Mesothelial cell of epicardium (in vitro differentiated cells): ENCODE results near the gene MAPK13. TPM values are rescaled to one million over a fixed set of nuclear protein-coding genes. Genes with fewer than 3 reads are reported as not detected.
"Not testable (repeated sequence)": the region's sequence is repeated elsewhere in the genome, so short reads cannot be mapped to it uniquely, and the experiment has no call there.

Source experiments
- DNase-seq, 2 experiments: peaks; one replicate each; pipeline ENCODE4 v3.0.0; 2021; ENCODE audit warnings: low spot score in 2 of 2; ENCODE audit not compliant: unreplicated experiment in 2 of 2
- H3K27ac Mint-ChIP-seq: 2 replicates; pipeline ENCODE4 v1.8.0; 2021; ENCODE audit warnings: mixed read lengths
- H3K27me3 Mint-ChIP-seq: 2 replicates; pipeline ENCODE4 v1.8.0; 2021; ENCODE audit warnings: low read depth, mixed read lengths
- H3K36me3 Mint-ChIP-seq: 2 replicates; pipeline ENCODE4 v1.8.0; 2021; ENCODE audit warnings: mixed read lengths
- H3K4me1 Mint-ChIP-seq: 2 replicates; pipeline ENCODE4 v1.8.0; 2021; ENCODE audit warnings: mixed read lengths
- H3K4me3 Mint-ChIP-seq: 2 replicates; pipeline ENCODE4 v1.8.0; 2021; ENCODE audit warnings: mild to moderate bottlenecking, moderate library complexity, mixed read lengths
- H3K9me3 Mint-ChIP-seq: 2 replicates; pipeline ENCODE4 v1.8.0; 2021; ENCODE audit warnings: mixed read lengths
- total RNA-seq: library from RNA; stranded (reverse); gene quantifications from 3 replicates; pipeline ENCODE4 v1.2.1, GENCODE V29; 2021
- TF ChIP-seq, protein P1 (sequence below): fragments of 200-600 bp; sonication (generic); IDR thresholded peaks from one replicate; pipeline ENCODE4 v1.5.0; 2021; ENCODE audit warnings: antibody characterized with exemption; ENCODE audit not compliant: unreplicated experiment

Gene MAPK13
- total RNA-seq, 1 donor from 2014 or later: 20.6 TPM

DNA sequence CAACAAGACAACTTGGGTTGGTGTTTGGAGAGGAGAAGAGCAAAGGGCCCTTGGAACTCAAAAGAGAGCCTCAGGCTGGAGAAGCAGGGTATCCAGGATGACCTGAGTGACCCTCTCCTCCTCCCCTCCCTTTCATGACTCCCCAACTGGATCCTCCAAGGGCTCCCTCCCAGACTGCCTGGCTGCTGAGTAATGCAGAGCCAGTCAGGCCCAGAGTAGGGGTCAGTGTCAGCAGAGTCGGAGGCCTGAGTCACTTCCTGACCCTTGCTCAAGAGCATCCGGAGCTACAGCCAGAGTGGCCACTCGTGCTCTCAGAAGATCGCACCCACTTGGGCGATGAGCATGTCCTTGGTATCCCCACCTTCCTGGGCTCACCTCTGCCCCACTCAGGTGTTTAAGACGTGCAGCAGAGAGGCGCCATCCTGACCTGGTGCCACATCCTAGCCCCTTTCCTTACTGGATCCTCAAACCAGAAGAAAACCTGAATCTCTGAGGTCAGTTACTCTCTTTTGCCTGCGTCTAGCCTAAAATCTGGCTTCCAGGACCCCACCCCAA lies 2.8 kb upstream of the MAPK13 start:
- DNase-seq: no peak
- TF ChIP-seq, protein P1, sequence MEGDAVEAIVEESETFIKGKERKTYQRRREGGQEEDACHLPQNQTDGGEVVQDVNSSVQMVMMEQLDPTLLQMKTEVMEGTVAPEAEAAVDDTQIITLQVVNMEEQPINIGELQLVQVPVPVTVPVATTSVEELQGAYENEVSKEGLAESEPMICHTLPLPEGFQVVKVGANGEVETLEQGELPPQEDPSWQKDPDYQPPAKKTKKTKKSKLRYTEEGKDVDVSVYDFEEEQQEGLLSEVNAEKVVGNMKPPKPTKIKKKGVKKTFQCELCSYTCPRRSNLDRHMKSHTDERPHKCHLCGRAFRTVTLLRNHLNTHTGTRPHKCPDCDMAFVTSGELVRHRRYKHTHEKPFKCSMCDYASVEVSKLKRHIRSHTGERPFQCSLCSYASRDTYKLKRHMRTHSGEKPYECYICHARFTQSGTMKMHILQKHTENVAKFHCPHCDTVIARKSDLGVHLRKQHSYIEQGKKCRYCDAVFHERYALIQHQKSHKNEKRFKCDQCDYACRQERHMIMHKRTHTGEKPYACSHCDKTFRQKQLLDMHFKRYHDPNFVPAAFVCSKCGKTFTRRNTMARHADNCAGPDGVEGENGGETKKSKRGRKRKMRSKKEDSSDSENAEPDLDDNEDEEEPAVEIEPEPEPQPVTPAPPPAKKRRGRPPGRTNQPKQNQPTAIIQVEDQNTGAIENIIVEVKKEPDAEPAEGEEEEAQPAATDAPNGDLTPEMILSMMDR: no peak
- Mint-ChIP-seq H3K36me3 (no peaks in the 10 kb centered on the region), H3K9me3 (no peaks in the 10 kb centered on the region), H3K27me3 (peaks cover 4% of the 10 kb centered on the region), H3K27ac (no peak overlapping the region), H3K4me3 (no peak overlapping the region), H3K4me1 (peaks cover 22% of the 10 kb centered on the region)

DNA sequence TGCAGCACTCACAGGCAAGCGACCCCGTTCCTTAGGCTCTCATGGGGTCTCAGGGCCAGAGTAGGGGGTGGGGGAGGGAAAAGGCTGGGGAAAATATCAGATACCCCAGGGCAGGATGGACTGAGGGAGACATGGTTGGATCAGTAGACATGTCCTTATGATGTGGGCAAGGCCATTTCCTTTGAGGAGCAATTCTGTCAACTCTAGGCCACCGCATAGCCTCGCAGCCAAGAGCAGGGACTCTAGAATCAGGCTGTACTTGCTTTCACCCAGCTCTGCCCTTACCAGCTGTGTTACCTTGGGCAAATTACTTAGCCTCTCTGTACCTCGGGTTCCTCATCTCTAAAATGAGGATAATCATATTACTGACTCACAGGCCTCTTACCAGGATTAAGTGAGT lies 2.2 kb upstream of the MAPK13 start:
- Mint-ChIP-seq H3K9me3 (no peaks in the 10 kb centered on the region), H3K27me3 (peaks cover 4% of the 10 kb centered on the region), H3K27ac (no peak overlapping the region), H3K4me3 (no peak overlapping the region), H3K36me3 (no peaks in the 10 kb centered on the region), H3K4me1 (peaks cover 27% of the 10 kb centered on the region)
- DNase-seq: no peak
- TF ChIP-seq, protein P1: no peak

DNA sequence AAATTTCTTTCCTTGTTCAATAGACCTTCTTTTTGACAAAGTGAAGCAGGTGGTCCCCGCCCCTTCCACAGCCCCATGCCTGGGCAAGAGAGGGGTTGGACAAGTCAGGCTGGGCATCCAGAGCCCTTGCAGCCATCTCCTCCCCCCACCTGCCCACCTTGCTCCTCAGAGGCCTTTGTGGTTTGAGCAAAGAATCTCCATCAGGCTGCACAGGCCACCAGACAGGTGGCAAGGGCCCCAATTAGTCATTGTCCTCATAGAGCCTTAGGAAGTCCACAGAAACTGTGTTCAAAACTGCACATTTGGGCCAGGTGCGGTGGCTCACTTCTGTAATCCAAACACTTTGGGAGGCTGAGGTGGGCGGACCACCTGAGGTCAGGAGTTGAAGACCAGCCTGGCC lies 1.5 kb upstream of the MAPK13 start:
- Mint-ChIP-seq H3K27ac (no peak overlapping the region), H3K27me3 (peaks cover 4% of the 10 kb centered on the region), H3K4me3 (no peak overlapping the region), H3K4me1 (peaks cover 33% of the 10 kb centered on the region), H3K9me3 (no peaks in the 10 kb centered on the region), H3K36me3 (no peaks in the 10 kb centered on the region)
- DNase-seq: no peak
- TF ChIP-seq, protein P1: no peak

DNA sequence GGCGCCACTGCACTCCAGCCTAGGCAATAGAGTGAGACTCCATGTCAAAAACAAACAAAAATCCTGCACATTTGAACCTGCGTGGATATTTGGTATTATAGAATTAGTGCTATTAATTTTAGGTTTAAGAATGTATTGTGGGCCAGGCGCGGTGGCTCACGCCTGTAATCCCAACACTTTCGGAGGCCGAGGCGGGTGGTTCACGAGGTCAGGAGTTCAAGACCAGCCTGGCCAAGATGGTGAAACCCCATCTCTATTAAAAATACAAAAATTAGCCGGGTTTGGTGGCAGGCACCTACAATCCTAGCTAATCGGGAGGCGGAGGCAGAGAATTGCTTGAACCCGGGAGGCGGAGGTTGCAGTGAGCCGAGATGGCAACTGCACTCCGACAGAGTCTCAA lies 979 bp upstream of the MAPK13 start:
- not testable (repeated sequence) for H3K27me3 Mint-ChIP-seq, H3K27ac Mint-ChIP-seq, DNase-seq, H3K4me3 Mint-ChIP-seq, H3K9me3 Mint-ChIP-seq, H3K36me3 Mint-ChIP-seq
- peaks cover 33% of the 10 kb centered on the region for H3K4me1 Mint-ChIP-seq

DNA sequence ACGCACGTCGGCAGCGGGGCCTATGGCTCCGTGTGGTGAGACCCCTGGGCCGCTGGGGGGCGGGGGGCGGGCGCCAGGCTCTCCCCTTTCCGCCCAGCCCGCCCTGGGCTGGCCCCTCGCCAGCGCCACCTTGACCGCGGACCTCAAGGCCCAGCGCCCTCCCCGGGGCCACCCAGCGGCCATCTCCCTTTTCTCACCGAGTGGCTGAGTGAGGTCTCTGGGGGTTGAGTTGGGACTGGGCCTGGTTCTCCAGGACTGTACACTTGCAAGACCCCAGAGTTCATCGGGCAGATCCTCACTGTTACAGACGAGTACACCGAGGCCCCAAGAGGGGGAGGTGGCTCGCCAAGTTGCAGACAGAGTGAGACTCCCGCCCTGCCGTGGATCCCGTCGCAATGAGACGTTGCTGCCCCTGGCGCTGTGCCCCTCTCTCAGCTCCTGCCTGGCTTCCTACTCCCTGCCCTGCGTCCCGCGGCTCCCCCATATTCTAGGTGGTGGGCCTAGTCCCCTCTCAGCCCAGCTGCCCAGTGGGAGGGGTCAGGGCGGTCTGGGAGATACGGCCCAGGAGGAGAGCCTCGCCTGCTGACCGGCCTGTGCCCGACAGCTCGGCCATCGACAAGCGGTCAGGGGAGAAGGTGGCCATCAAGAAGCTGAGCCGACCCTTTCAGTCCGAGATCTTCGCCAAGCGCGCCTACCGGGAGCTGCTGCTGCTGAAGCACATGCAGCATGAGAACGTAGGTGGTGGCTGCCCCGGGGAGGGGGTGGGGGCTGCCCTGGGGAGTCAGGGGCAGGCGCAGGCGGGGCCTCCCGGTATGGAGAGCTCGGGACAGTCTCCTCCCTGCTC lies 576 bp downstream of the MAPK13 start:
- TF ChIP-seq, protein P1: peak; percentile 17
- Mint-ChIP-seq H3K36me3 (peaks cover 1% of the 10 kb centered on the region), H3K27me3 (peaks cover 4% of the 10 kb centered on the region), H3K9me3 (no peaks in the 10 kb centered on the region), H3K4me1 (peaks cover 33% of the 10 kb centered on the region), H3K27ac (peak overlapping the region; percentile 83), H3K4me3 (peak overlapping the region; percentile 63)
- DNase-seq: peak in 1 of 2 experiments; percentile 47

DNA sequence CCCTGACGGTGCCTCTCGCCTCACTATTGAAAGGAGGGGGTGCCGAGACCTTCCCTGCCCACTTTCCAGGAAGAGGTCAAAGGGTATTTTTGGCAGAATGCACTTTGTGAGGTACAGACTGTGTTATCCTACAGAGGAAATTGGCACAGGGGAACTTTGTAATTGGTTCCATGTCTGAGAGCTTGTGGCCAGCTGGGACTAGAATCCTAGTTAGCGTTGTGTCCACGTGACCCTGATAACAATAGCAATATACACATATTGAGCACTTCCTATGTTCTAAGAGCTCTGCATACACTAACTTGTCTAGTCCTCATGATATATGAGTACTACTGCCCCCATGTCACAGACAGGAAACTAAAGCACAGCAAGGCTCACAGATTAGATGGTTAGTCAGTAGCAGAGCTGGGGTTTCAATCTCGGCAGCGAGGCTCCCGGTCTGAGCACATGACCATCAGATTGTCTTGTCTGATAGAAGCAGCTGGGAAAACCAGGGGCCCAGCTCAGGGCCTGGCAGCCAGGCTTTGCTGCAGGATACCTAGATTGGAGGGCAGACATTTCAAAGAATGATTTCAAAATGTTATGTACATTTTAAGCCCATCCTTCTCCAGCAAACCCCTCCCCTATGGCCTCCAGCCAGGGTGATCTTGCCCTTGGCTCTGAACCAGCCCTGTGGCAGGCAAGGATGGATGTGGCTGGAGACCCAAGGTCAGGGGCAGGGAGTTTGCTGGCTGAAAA lies 1.4 kb downstream of the MAPK13 start:
- H3K4me1 Mint-ChIP-seq: peaks cover 33% of the 10 kb centered on the region
- peaks cover 4% of the 10 kb centered on the region for H3K27me3 Mint-ChIP-seq
- peak overlapping the region; percentile 63 for H3K4me3 Mint-ChIP-seq
- no peak for DNase-seq
- H3K36me3 Mint-ChIP-seq: peaks cover 4% of the 10 kb centered on the region
- no peaks in the 10 kb centered on the region for H3K9me3 Mint-ChIP-seq
- TF ChIP-seq, protein P1: no peak
- H3K27ac Mint-ChIP-seq: peak overlapping the region; percentile 83
